GM18868 (cell line): ENCODE results near the gene NCSTN.

ENCODE experiments used
- ATAC-seq: cut with Tn5 transposase; IDR thresholded peaks from one replicate; pipeline ENCODE4 v1.9.1; 2021; ENCODE audit warnings: mild to moderate bottlenecking, moderate library complexity; ENCODE audit not compliant: unreplicated experiment

The NCSTN gene

GRCh38 chr1:160342953-160343869 is at the start of gene NCSTN, which contains the start of gene COPA:
Gene NCSTN (plus strand): TSS chr1:160343383. CDS start chr1:160343397, 14 bp downstream.
Gene COPA (minus strand): TSS chr1:160343250. CDS start chr1:160343170, 80 bp downstream.
- ATAC-seq = peak; percentile 91

DNA sequence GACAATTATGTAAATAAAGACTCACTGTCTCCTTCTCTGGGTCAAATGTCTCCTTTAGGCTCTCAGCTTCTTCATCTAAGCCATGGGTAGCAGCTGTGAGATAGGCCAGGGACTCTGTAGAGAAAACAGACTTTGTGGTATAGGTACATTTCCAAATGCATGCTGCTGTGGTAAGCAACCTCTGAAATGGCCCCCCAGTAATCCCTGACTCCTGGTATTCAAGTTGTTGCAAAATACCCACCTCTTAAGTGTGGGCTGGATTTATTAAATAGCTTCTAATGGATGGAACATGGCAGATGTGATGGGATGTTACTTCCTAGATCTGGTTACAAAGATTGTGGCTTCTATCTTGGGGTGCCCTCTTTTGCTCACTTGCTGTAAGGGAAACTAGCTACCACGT is 47.1 kb upstream of the NCSTN start:
- ATAC-seq = no peak

GRCh38 chr1:160300173-160300572 is 43.0 kb upstream of the NCSTN start:
- ATAC-seq = no peak

- ATAC-seq = no peak
These were observed 35.9 kb upstream of the NCSTN start for GRCh38 chr1:160307118-160307791.

DNA sequence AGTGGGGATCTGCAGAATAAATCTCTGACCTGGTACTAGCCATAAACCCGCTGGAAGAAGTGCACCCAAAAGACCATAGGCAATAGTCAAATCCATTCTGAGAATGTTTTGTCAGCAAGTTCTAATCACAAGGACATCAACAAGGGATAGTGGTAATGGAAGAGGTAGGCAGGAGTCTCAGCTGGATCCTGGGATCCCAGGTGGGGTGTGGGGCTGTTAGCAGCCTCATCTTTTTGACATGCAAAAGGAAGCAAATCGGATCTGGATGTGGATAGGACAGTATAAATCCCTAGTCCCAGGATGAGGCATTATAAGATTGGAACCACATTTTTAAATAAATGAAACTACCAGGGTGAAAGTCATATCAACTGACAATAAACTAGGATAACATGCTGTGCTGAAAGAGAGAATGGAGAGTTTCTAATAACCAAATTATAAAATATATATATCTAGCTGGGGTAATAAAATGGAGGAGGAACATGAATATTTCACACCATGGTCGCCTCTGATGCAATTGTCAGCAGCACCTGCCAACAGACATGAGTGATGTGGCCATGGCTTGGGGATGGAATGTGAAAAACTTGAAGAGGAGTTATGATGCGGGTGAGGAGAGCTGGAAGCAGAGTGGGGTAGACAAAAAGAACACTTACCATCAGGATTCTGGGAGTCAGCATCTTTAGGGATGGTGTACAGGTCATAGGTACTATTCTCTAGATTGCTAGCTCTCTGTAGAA is 34.6 kb upstream of the NCSTN start:
- ATAC-seq = no peak

DNA sequence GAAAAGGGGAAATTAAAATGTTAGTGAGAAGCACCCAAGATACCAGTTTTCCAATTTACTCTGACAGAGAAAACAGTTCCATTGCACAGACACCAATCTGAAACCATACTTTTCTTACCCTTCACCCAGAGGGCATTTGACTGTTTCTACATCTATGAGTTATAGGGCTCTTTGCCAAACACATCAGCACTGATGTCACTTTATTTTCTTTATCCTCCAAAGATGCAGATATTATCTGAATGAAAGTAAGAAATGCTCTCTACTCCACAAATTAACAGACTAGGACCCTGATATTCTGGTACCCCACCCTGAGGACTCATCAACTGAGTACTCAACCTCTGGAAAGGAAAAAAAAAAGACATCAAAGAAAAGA is 34.0 kb upstream of the NCSTN start:
- no peak for ATAC-seq

- no peak for ATAC-seq
These were observed 33.6 kb upstream of the NCSTN start for GRCh38 chr1:160309571-160309970.

DNA sequence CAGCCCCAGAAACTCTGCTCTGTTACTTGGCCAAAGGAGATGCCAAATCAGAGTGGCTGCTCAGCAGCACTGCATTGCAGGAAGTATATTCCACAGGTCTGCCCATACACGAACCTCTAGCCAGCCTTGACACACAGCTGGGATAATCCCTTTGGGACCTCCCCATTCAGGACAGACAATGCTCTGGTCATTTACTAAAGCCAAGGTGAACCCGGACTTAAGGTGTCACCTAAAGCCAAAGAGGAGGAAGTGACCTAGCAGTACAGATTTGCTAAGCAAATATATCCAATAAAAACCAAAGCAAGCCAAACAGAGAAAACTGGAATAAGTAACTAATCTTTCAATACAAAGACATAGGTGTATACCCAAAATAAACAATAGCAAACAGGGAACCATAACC is 27.8 kb upstream of the NCSTN start:
- ATAC-seq = no peak

- no peak for ATAC-seq
These were observed 20.4 kb upstream of the NCSTN start for GRCh38 chr1:160322831-160323230.

DNA sequence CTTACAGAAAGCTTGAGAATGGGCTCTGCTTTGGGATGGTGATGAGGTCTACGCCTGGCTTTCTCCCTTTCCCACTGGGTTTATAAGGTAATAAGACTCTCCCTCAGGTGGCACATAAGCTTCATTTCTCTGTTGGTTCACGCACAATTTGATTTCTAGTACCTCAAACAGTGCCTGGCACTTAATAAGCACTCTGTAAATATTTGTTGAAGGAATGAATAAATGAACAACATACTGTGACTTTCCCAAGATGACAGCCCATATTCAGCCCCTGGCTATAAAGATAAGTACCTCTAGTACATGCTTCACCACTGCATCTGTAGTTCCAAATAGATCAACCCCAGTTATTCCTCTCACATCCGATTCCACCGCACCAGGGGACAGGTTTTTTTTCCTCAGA is 17.9 kb upstream of the NCSTN start:
- ATAC-seq = no peak

DNA sequence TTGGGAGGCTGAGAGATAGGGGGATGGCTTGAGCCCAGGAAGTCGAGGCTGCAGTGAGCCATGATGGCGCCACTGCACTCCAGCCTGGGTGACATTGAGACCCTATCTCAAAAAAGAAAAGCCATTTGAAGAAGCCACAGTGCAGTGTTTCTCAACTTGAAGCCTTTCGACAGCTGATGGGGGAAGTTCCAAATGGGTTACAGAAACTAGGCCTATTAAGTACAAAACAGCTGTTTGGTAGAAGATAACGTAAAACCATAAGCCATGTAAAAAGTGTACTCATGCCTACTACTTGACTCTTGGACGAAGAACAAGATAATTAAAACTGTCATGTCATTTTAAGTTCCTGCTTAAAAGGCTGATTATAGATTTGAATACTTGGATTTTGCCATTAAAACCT is 16.8 kb upstream of the NCSTN start:
- no peak for ATAC-seq

DNA sequence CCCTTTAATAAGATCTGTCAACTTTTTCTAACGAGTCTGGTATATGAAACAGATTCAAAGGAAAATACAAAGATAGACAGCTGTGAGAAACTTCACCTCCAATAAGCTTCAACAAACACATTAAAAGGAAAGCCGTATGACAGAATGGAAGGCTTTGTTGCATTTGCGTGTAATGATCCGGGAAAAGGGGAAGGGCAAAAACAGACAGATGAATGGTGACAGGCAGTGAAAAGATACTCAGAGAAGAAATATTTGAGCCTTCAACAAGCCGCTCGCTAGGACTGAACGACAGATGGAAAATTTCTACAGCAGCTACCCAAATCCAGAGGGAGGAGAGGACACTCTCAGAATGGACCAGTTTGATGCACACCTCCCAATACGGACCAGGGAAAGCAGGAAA is 15.0 kb upstream of the NCSTN start:
- ATAC-seq = no peak

GRCh38 chr1:160330119-160330518 is 13.1 kb upstream of the NCSTN start:
- no peak for ATAC-seq

DNA sequence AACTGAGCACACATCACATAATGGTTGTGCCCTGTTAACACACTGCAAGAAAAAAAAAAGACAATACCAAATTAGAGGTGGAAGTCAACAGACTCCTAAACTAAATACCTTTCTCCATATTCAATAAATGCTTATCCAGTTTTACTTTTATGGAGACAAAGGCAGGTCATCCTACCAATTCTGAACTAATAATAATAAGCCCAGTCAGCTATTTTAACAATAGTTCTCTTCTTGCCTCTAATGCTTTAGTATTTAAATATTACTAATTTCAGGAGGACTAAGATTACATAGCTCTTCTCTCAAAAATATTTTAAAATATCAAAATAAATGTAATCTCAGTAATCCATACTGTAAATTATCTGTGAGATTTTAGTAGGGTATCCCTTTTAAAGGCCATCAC is 10.7 kb upstream of the NCSTN start:
- no peak for ATAC-seq

DNA sequence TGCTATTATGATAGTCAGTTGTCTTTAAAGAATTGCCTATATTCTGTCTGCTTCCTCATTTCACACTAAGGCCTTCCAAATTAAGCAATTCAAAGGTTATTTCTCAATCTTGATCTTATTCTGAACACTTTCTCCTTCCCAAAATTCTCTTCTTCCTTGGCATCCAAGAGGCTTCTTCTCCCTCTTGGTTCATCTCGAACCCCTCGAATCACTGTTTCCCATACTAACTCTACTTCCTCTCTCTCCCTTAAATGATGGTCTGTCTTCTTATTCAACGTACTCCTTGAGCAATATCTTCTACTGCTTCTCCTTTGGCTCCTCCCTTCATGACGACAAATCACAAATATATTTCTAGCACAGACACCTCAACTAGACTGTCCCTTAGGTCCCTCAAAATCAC is 4.6 kb upstream of the NCSTN start:
- ATAC-seq = no peak

GRCh38 chr1:160340146-160340545 is 3.0 kb upstream of the NCSTN start:
- ATAC-seq = no peak

DNA sequence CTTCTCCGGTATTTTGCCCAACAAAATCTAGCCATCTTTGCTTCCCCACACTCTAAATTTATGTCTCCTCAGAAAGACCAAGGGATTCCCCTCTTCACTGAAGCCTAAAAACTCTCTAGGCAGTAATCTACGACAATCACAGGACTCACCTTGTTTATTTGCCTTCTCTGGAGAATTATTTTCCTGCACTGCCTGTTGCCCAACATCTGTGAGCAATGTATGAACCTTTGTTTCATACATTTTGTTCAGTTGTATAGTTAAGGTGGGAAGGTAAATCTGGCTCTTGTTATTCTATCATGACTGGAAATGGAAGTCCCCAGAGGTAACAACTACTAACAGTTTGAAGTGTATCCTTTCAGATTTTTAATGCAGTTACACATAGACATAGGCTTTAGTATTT is 2.3 kb upstream of the NCSTN start:
- ATAC-seq = no peak

DNA sequence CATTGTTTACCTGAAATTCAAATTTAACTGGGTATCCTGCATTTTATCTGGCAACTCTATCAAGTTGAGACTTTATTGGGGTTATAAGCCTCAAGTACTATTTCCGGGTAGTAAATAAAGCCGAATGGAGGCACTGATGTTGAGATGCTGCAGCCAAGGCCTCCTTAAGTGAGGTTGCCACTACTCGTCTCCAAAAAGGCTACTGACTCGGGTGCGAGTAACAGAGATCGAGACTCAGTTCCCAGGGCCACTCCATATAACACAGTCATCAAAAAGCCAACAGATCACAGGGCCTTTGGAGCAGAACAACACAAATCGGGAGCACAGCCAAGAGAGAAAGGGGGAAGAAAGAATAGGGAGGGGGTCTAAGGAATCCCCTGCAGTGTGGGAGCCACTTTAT is 657 bp upstream of the NCSTN start:
- no peak for ATAC-seq

- no peak for ATAC-seq
These were observed 1.1 kb downstream of the NCSTN start for GRCh38 chr1:160344241-160344640.

- ATAC-seq = no peak
These were observed 1.8 kb downstream of the NCSTN start for GRCh38 chr1:160344936-160345335.

GRCh38 chr1:160346463-160346862 is 3.3 kb downstream of the NCSTN start:
- ATAC-seq = no peak

GRCh38 chr1:160346958-160347357 is 3.8 kb downstream of the NCSTN start:
- peak; percentile 56 for ATAC-seq
